Neural cell (in vitro differentiated cells): ENCODE measurements around the gene EPS15. TPM values are rescaled to one million over a fixed set of nuclear protein-coding genes. Genes with fewer than 3 reads are reported as not detected.

Experiments
- H2AFZ ChIP-seq: fragments of 200-600, 300-800 bp; sonication (generic), shearing (Covaris generic); 2 replicates; pipeline ENCODE4 v1.6.0; 2014; ENCODE audit warnings: low read depth, mild to moderate bottlenecking, antibody characterized with exemption, low read length, moderate library complexity
- H3F3A ChIP-seq: fragments of 200-600 bp; shearing (Covaris generic); 2 replicates; pipeline ENCODE4 v1.6.1; 2016; ENCODE audit warnings: mild to moderate bottlenecking, moderate library complexity, mixed read lengths, antibody characterized with exemption, low read length; ENCODE audit not compliant: insufficient read depth, poor library complexity, severe bottlenecking
- H3K27ac ChIP-seq: fragments of 200-600, 300-800 bp; sonication (generic), shearing (Covaris generic); 2 replicates; pipeline ENCODE4 v1.5.1; 2014; ENCODE audit warnings: mild to moderate bottlenecking, low read length, moderate library complexity
- H3K27me3 ChIP-seq: fragments of 300-800, 200-600 bp; sonication (generic), shearing (Covaris generic); 2 replicates; pipeline ENCODE4 v1.6.0; 2014; ENCODE audit warnings: mild to moderate bottlenecking, low read depth, low read length, moderate library complexity; ENCODE audit not compliant: insufficient read depth
- H3K36me3 ChIP-seq: fragments of 300-800, 200-600 bp; sonication (generic), shearing (Covaris generic); 2 replicates; pipeline ENCODE4 v1.5.1; 2014; ENCODE audit warnings: mild to moderate bottlenecking, antibody characterized with exemption, low read length, moderate library complexity; ENCODE audit not compliant: insufficient read depth
- H3K4me2 ChIP-seq: fragments of 300-800, 200-600 bp; sonication (generic), shearing (Covaris generic); 2 replicates; pipeline ENCODE4 v1.6.0; 2014; ENCODE audit warnings: mild to moderate bottlenecking, low read length
- H3K4me3 ChIP-seq: fragments of 300-800, 200-600 bp; sonication (generic), shearing (Covaris generic); 2 replicates; pipeline ENCODE4 v1.5.1; 2014; ENCODE audit warnings: mild to moderate bottlenecking, low read length, moderate library complexity
- H3K79me2 ChIP-seq: fragments of 200-600 bp; shearing (Covaris generic); replicated peaks from 2 replicates; pipeline ENCODE4 v1.6.0; 2014; ENCODE audit warnings: mild to moderate bottlenecking, low read length, moderate library complexity; ENCODE audit not compliant: insufficient read depth
- H3K9ac ChIP-seq: fragments of 300-800, 200-600 bp; sonication (generic), shearing (Covaris generic); 2 replicates; pipeline ENCODE4 v1.6.1; 2016; ENCODE audit warnings: mild to moderate bottlenecking, low read length, mixed read lengths
- H3K9me2 ChIP-seq: fragments of 200-600 bp; shearing (Covaris generic); 2 replicates; pipeline ENCODE4 v1.6.1; 2016; ENCODE audit warnings: mild to moderate bottlenecking, low read length, mixed read lengths; ENCODE audit not compliant: insufficient read depth
- H3K9me3 ChIP-seq: fragments of 200-600, 300-800 bp; sonication (generic), shearing (Covaris generic); 2 replicates; pipeline ENCODE4 v1.6.1; 2016; ENCODE audit warnings: mild to moderate bottlenecking, mixed run types, low read length, moderate library complexity, mixed read lengths
- H4K20me1 ChIP-seq: fragments of 200-600 bp; shearing (Covaris generic); 2 replicates; pipeline ENCODE4 v1.6.1; 2016; ENCODE audit warnings: mild to moderate bottlenecking, mixed run types; ENCODE audit not compliant: insufficient read depth
- EP300 ChIP-seq: fragments of 450-650 bp; conservative IDR thresholded peaks from 2 replicates; pipeline ENCODE4 v1.6.1; 2014; ENCODE audit warnings: antibody characterized with exemption, mild to moderate bottlenecking, moderate library complexity; ENCODE audit not compliant: poor library complexity, severe bottlenecking
- EZH2 ChIP-seq: fragments of 200-600, 300-800 bp; shearing (Covaris generic), sonication (generic); IDR thresholded peaks from 2 replicates; pipeline ENCODE4 v1.6.1; 2014; ENCODE audit warnings: antibody characterized with exemption, low read length, borderline replicate concordance, mild to moderate bottlenecking; ENCODE audit not compliant: insufficient read depth, poor library complexity, severe bottlenecking
- MXI1 ChIP-seq: fragments of 450-650 bp; conservative IDR thresholded peaks from 2 replicates; pipeline ENCODE4 v1.6.1; 2014; ENCODE audit warnings: antibody characterized with exemption, mild to moderate bottlenecking; ENCODE audit not compliant: poor library complexity, severe bottlenecking
- POLR2AphosphoS5 ChIP-seq: IDR thresholded peaks from 2 replicates; pipeline ENCODE4 v1.6.1; 2012
- RAD21 ChIP-seq: fragments of 450-650 bp; conservative IDR thresholded peaks from 2 replicates; pipeline ENCODE4 v1.6.1; 2014; ENCODE audit warnings: antibody characterized with exemption, mild to moderate bottlenecking, moderate library complexity
- REST ChIP-seq: IDR thresholded peaks from 2 replicates; pipeline ENCODE4 v1.6.1; 2012; ENCODE audit warnings: borderline replicate concordance
- SMC3 ChIP-seq: fragments of 450-650 bp; conservative IDR thresholded peaks from 2 replicates; pipeline ENCODE4 v1.6.1; 2014; ENCODE audit warnings: antibody characterized with exemption, mild to moderate bottlenecking, moderate library complexity; ENCODE audit not compliant: poor library complexity
- TAF1 ChIP-seq: IDR thresholded peaks from 2 replicates; pipeline ENCODE4 v1.6.1; 2012; ENCODE audit warnings: low read depth
- polyA plus RNA-seq: library from polyadenylated mRNA; depleted of rRNA; stranded (reverse); fragments of >200 nt; gene quantifications from 2 replicates; pipeline ENCODE4 v1.2.3, GENCODE V29; 2014
- TF ChIP-seq, protein P1 (sequence below): fragments of 450-650 bp; IDR thresholded peaks from 2 replicates; pipeline ENCODE4 v1.5.1; 2014; ENCODE audit warnings: antibody characterized with exemption, mild to moderate bottlenecking, moderate library complexity; ENCODE audit not compliant: poor library complexity, severe bottlenecking

The EPS15 gene
- polyA plus RNA-seq, 1 donor from 2014 or later: 101 TPM

GRCh38 chr1:51380936-51381335 lies 138.1 kb downstream of the EPS15 start:
- H2AFZ ChIP-seq: no peak overlapping the region
- peaks cover 5% of the 10 kb centered on the region for H3K36me3 ChIP-seq
- H3K27ac ChIP-seq: no peak overlapping the region
- no peaks in the 10 kb centered on the region for H3K9me2 ChIP-seq
- H3K4me3 ChIP-seq: no peak overlapping the region
- H3K9me3 ChIP-seq: peaks cover 7% of the 10 kb centered on the region
- H4K20me1 ChIP-seq: no peaks in the 10 kb centered on the region
- H3K79me2 ChIP-seq: no peaks in the 10 kb centered on the region
- no peak overlapping the region for H3K9ac ChIP-seq
- TF ChIP-seq RAD21 (no peak), REST (no peak), POLR2AphosphoS5 (no peak), TAF1 (no peak), MXI1 (no peak), SMC3 (no peak), EP300 (no peak), EZH2 (no peak)
- TF ChIP-seq, protein P1, sequence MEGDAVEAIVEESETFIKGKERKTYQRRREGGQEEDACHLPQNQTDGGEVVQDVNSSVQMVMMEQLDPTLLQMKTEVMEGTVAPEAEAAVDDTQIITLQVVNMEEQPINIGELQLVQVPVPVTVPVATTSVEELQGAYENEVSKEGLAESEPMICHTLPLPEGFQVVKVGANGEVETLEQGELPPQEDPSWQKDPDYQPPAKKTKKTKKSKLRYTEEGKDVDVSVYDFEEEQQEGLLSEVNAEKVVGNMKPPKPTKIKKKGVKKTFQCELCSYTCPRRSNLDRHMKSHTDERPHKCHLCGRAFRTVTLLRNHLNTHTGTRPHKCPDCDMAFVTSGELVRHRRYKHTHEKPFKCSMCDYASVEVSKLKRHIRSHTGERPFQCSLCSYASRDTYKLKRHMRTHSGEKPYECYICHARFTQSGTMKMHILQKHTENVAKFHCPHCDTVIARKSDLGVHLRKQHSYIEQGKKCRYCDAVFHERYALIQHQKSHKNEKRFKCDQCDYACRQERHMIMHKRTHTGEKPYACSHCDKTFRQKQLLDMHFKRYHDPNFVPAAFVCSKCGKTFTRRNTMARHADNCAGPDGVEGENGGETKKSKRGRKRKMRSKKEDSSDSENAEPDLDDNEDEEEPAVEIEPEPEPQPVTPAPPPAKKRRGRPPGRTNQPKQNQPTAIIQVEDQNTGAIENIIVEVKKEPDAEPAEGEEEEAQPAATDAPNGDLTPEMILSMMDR: no peak
- no peaks in the 10 kb centered on the region for H3F3A ChIP-seq
- no peaks in the 10 kb centered on the region for H3K27me3 ChIP-seq
- no peak overlapping the region for H3K4me2 ChIP-seq

DNA sequence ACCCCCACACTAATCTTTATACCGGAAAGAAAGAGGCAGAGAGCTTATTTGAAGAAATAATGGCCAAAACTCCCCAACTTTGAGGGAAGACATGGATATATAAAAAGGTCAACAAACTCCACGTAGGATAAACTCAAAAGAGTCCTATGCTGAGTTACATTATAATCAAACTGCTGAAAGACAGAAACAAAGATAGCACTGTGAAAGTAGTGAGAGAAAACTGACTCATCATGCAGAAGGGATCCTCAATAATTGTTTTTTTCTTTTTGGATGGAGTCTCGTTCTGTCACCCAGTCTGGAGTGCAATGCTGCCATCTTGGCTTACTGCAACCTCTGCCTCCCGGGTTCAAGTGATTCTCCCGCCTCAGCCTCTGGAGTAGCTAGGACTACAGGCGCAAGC lies 140.2 kb downstream of the EPS15 start:
- H4K20me1 ChIP-seq: no peaks in the 10 kb centered on the region
- no peak overlapping the region for H3K9ac ChIP-seq
- no peak for TF ChIP-seq POLR2AphosphoS5
- TF ChIP-seq REST: no peak
- no peak for TF ChIP-seq RAD21
- TF ChIP-seq TAF1: no peak
- no peak overlapping the region for H3K27ac ChIP-seq
- H3K36me3 ChIP-seq: peaks cover 5% of the 10 kb centered on the region
- no peaks in the 10 kb centered on the region for H3K9me2 ChIP-seq
- no peaks in the 10 kb centered on the region for H3F3A ChIP-seq
- H2AFZ ChIP-seq: no peak overlapping the region
- H3K27me3 ChIP-seq: no peaks in the 10 kb centered on the region
- no peaks in the 10 kb centered on the region for H3K79me2 ChIP-seq
- H3K4me3 ChIP-seq: no peak overlapping the region
- H3K9me3 ChIP-seq: no peaks in the 10 kb centered on the region
- H3K4me2 ChIP-seq: no peak overlapping the region
